ENCODE measurements around the gene SMIM21. TPM values are rescaled to one million over a fixed set of nuclear protein-coding genes. Genes with fewer than 3 reads are reported as not detected.

The SMIM21 gene
- total and polyA plus RNA-seq, 2 of the 8 experiments (the other 6 are each of a cell fraction or from before 2014, with no cell fraction given) = not detected

- no peak for TF ChIP-seq ATF2 (IDR thresholded peaks at IDR 0.05; ENCODE audit: low read length)
Measured at GRCh38 chr18:75474332-75474731, 46.8 kb upstream of the SMIM21 start (continued).
